Trophoblast cell (in vitro differentiated cells and primary cell): ENCODE measurements around the gene FASTKD3.

Experiments
- DNase-seq, 2 donors: peaks; one replicate each; pipeline ENCODE4 v3.0.0-alpha.2; 2016
- H2AFZ ChIP-seq: 2 replicates; pipeline ENCODE4 v1.6.1; 2013; ENCODE audit warnings: low read length, moderate library complexity, mild to moderate bottlenecking; ENCODE audit not compliant: insufficient read depth, poor library complexity
- H2AK5ac ChIP-seq: 2 replicates; pipeline ENCODE4 v1.6.1; 2013; ENCODE audit warnings: mild to moderate bottlenecking, low read length
- H2BK120ac ChIP-seq: 2 replicates; pipeline ENCODE4 v1.6.1; 2013; ENCODE audit warnings: low read length, mild to moderate bottlenecking, moderate library complexity; ENCODE audit not compliant: insufficient read depth, poor library complexity
- H2BK12ac ChIP-seq: 2 replicates; pipeline ENCODE4 v1.6.1; 2013; ENCODE audit warnings: mild to moderate bottlenecking, low read length, moderate library complexity
- H2BK5ac ChIP-seq: 2 replicates; pipeline ENCODE4 v1.6.1; 2013; ENCODE audit warnings: low read length, low read depth, moderate library complexity, mild to moderate bottlenecking; ENCODE audit not compliant: poor library complexity
- H3K14ac ChIP-seq: 2 replicates; pipeline ENCODE4 v1.6.1; 2013; ENCODE audit warnings: mild to moderate bottlenecking, low read length
- H3K18ac ChIP-seq: 2 replicates; pipeline ENCODE4 v1.6.1; 2013; ENCODE audit warnings: mild to moderate bottlenecking, low read length
- H3K23ac ChIP-seq: 2 replicates; pipeline ENCODE4 v1.6.1; 2013; ENCODE audit warnings: low read length
- H3K27ac ChIP-seq: 2 replicates; pipeline ENCODE4 v1.5.1; 2013; ENCODE audit warnings: low read depth, mild to moderate bottlenecking, inconsistent platforms, low read length, moderate library complexity
- H3K27me3 ChIP-seq: 2 replicates; pipeline ENCODE4 v1.6.1; 2013; ENCODE audit warnings: inconsistent platforms, mild to moderate bottlenecking, low read length, moderate library complexity; ENCODE audit not compliant: insufficient read depth
- H3K36me3 ChIP-seq, 2 experiments: 1 replicate in 1 of 2; 2 replicates in 1 of 2; pipeline ENCODE4 v1.6.1; 2013; ENCODE audit warnings: low read length in 2 of 2, mild to moderate bottlenecking in 2 of 2, moderate library complexity in 1 of 2; ENCODE audit not compliant: insufficient read depth in 2 of 2, control insufficient read depth in 1 of 2
- H3K4ac ChIP-seq: 2 replicates; pipeline ENCODE4 v1.6.1; 2013; ENCODE audit warnings: low read depth, mild to moderate bottlenecking, low read length, moderate library complexity
- H3K4me1 ChIP-seq, 2 experiments: 1 replicate in 1 of 2; 2 replicates in 1 of 2; pipeline ENCODE4 v1.6.1; 2013; ENCODE audit warnings: low read length in 2 of 2, mild to moderate bottlenecking in 2 of 2, moderate library complexity in 1 of 2; ENCODE audit not compliant: insufficient read depth in 2 of 2, control insufficient read depth in 1 of 2
- H3K4me2 ChIP-seq: 2 replicates; pipeline ENCODE4 v1.6.1; 2013; ENCODE audit warnings: inconsistent platforms, mild to moderate bottlenecking, low read length, moderate library complexity
- H3K4me3 ChIP-seq: 2 replicates; pipeline ENCODE4 v1.5.1; 2013; ENCODE audit warnings: mild to moderate bottlenecking, low read depth, low read length, inconsistent platforms
- H3K79me1 ChIP-seq: one replicate; pipeline ENCODE4 v1.6.1; 2013; ENCODE audit warnings: low read length
- H3K79me2 ChIP-seq: 2 replicates; pipeline ENCODE4 v1.6.1; 2013; ENCODE audit warnings: low read length, mild to moderate bottlenecking; ENCODE audit not compliant: control insufficient read depth, insufficient read depth, poor library complexity
- H3K9ac ChIP-seq: 2 replicates; pipeline ENCODE4 v1.6.1; 2013; ENCODE audit warnings: mild to moderate bottlenecking, low read length
- H3K9me3 ChIP-seq: 2 replicates; pipeline ENCODE4 v1.6.1; 2013; ENCODE audit warnings: low read depth, mild to moderate bottlenecking, control low read depth, inconsistent platforms, low read length; ENCODE audit not compliant: insufficient read depth
- H4K12ac ChIP-seq: 2 replicates; pipeline ENCODE4 v1.6.1; 2013; ENCODE audit warnings: low read depth, mild to moderate bottlenecking, low read length, moderate library complexity
- H4K8ac ChIP-seq: 2 replicates; pipeline ENCODE4 v1.6.1; 2013; ENCODE audit warnings: low read depth, mild to moderate bottlenecking, low read length, moderate library complexity
- H4K91ac ChIP-seq: one replicate; pipeline ENCODE4 v1.6.1; 2013; ENCODE audit warnings: low read depth, mild to moderate bottlenecking, low read length, moderate library complexity
- WGBS: extraction: QIAGEN DNeasy Blood & Tissue Kit; methylation state at CpG from one replicate; pipeline ENCODE4 v1.1.7; 2013; ENCODE audit warnings: missing lambda C conversion rate; ENCODE audit not compliant: insufficient read length, insufficient coverage; ENCODE audit errors: extremely low coverage; 5-methylcytosine and 5-hydroxymethylcytosine counted together

FASTKD3 gene

GRCh38 chr5:7857361-7857760 is 11.5 kb downstream of the FASTKD3 start:
- Histone ChIP-seq H3K79me2 (no peaks in the 10 kb centered on the region), H2AFZ (no peak overlapping the region), H2BK120ac (no peak overlapping the region), H3K4me2 (no peak overlapping the region), H3K4ac (no peak overlapping the region), H3K4me1 (no peaks in the 10 kb centered on the region), H3K27ac (no peak overlapping the region), H3K9me3 (peaks cover 5% of the 10 kb centered on the region), H4K91ac (no peak overlapping the region), H4K8ac (no peak overlapping the region), H2AK5ac (no peak overlapping the region), H3K36me3 (peaks cover 4 to 9% of the 10 kb centered on the region in 2 experiments), H3K18ac (no peak overlapping the region), H3K23ac (no peak overlapping the region), H3K79me1 (no peaks in the 10 kb centered on the region), H4K12ac (no peak overlapping the region), H3K14ac (no peak overlapping the region), H3K4me3 (no peak overlapping the region), H2BK12ac (no peak overlapping the region), H3K27me3 (no peaks in the 10 kb centered on the region), H2BK5ac (no peak overlapping the region), H3K9ac (no peak overlapping the region)
- no peak for DNase-seq
- WGBS, result no CpG with 5 or more reads among the region's 5 CpGs

DNA sequence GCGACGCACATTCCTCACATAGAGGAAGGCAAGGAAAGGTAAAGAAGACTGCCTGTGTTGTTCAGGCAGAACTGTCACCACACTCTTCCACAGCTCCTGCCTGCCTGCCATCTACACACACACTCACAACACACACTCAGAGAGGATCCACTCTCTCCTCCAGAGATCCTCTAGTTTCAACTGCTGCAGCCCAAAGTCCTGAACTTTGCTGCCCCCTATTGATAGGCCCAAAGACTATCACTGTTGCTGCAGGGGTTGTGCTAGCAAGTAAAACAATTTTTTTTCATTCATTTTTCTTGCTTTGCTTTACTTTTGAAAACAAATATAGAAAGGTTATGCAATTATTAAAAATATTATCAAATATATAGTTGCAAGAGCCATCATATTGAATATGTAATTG is 12.0 kb downstream of the FASTKD3 start:
- no peaks in the 10 kb centered on the region for H3K79me1 ChIP-seq
- H2BK120ac ChIP-seq, result no peak overlapping the region
- DNase-seq, result peak; percentile 16 to 72
- H3K27me3 ChIP-seq, result no peaks in the 10 kb centered on the region
- H3K79me2 ChIP-seq, result no peaks in the 10 kb centered on the region
- H3K18ac ChIP-seq, result no peak overlapping the region
- no peak overlapping the region for H3K9ac ChIP-seq
- WGBS, result no CpG with 5 or more reads among the region's 2 CpGs
- H3K4me1 ChIP-seq, result peaks cover 0 to 2% of the 10 kb centered on the region in 2 experiments
- H2AK5ac ChIP-seq, result no peak overlapping the region
- no peak overlapping the region for H3K4me2 ChIP-seq
- no peak overlapping the region for H3K27ac ChIP-seq
- H3K4ac ChIP-seq, result no peak overlapping the region
- H4K91ac ChIP-seq, result no peak overlapping the region
- H2AFZ ChIP-seq, result no peak overlapping the region
- H3K36me3 ChIP-seq, result peaks cover 3 to 6% of the 10 kb centered on the region in 2 experiments
- no peak overlapping the region for H2BK5ac ChIP-seq
- peaks cover 5% of the 10 kb centered on the region for H3K9me3 ChIP-seq
- no peak overlapping the region for H2BK12ac ChIP-seq
- no peak overlapping the region for H3K4me3 ChIP-seq
- no peak overlapping the region for H3K23ac ChIP-seq
- no peak overlapping the region for H4K8ac ChIP-seq
- H3K14ac ChIP-seq, result no peak overlapping the region
- H4K12ac ChIP-seq, result no peak overlapping the region

DNA sequence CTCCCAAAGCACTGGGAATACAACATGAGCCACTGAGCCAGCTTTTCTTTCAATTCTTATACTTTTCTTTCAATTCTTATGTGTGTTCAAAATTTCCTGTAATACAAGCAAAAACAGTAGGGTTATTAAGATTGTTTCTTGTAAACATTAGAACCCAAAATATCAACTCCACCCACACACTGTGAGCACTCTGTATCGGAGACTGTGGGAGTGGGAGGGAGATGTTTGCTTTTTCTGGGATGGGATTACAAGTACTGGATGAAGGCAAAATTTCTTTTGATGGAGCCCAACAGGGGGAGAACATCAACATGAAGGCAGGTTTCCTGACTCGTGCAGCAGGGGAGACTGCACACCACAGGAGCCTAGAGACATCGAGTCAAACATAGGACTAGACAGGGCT is 13.2 kb downstream of the FASTKD3 start:
- no peak overlapping the region for H3K4me2 ChIP-seq
- no peak overlapping the region for H3K18ac ChIP-seq
- peaks cover 3% of the 10 kb centered on the region for H3K79me1 ChIP-seq
- no peak overlapping the region for H2BK120ac ChIP-seq
- H4K8ac ChIP-seq, result no peak overlapping the region
- no CpG with 5 or more reads among the region's 3 CpGs for WGBS
- no peak overlapping the region for H4K12ac ChIP-seq
- no peak overlapping the region for H2BK12ac ChIP-seq
- no peak overlapping the region for H2AK5ac ChIP-seq
- H3K27ac ChIP-seq, result no peak overlapping the region
- no peak overlapping the region for H4K91ac ChIP-seq
- H3K27me3 ChIP-seq, result no peaks in the 10 kb centered on the region
- H2AFZ ChIP-seq, result no peak overlapping the region
- H2BK5ac ChIP-seq, result no peak overlapping the region
- no peak overlapping the region for H3K23ac ChIP-seq
- peaks cover 5% of the 10 kb centered on the region for H3K9me3 ChIP-seq
- H3K9ac ChIP-seq, result no peak overlapping the region
- no peak overlapping the region for H3K4ac ChIP-seq
- H3K79me2 ChIP-seq, result no peaks in the 10 kb centered on the region
- DNase-seq, result no peak
- H3K4me1 ChIP-seq, result peaks cover 4 to 11% of the 10 kb centered on the region in 2 experiments
- no peak overlapping the region for H3K4me3 ChIP-seq
- H3K36me3 ChIP-seq, result peaks cover 3 to 4% of the 10 kb centered on the region in 2 experiments
- H3K14ac ChIP-seq, result no peak overlapping the region

GRCh38 chr5:7852988-7853387 is 15.8 kb downstream of the FASTKD3 start:
- Histone ChIP-seq H2BK12ac (no peak overlapping the region), H2AFZ (no peak overlapping the region), H4K8ac (no peak overlapping the region), H3K14ac (no peak overlapping the region), H3K4me1 (peaks cover 4 to 14% of the 10 kb centered on the region in 2 experiments), H2AK5ac (no peak overlapping the region), H3K27me3 (no peaks in the 10 kb centered on the region), H3K9ac (no peak overlapping the region), H3K23ac (no peak overlapping the region), H3K79me2 (no peaks in the 10 kb centered on the region), H3K4me2 (no peak overlapping the region), H2BK5ac (no peak overlapping the region), H4K91ac (no peak overlapping the region), H3K18ac (no peak overlapping the region), H3K9me3 (peaks cover 5% of the 10 kb centered on the region), H3K4ac (no peak overlapping the region), H2BK120ac (no peak overlapping the region), H4K12ac (no peak overlapping the region), H3K79me1 (peaks cover 3% of the 10 kb centered on the region), H3K27ac (no peak overlapping the region), H3K36me3 (no peaks in the 10 kb centered on the region), H3K4me3 (no peak overlapping the region)
- no CpG with 5 or more reads among the region's 2 CpGs for WGBS
- DNase-seq, result no peak
